ENCODE data around the gene TMEM123. TPM values are rescaled to one million over a fixed set of nuclear protein-coding genes. Genes with fewer than 3 reads are reported as not detected.

The TMEM123 gene
- total and polyA plus RNA-seq, 2 of the 13 experiments (the other 11 are each of a cell fraction or from before 2014, with no cell fraction given), result 365 to 2,761 TPM

GRCh38 chr11:102465696-102466095, 13.1 kb upstream of the TMEM123 start:
- no TSS peak for BruUV-seq (replicated peaks)
- peaks cover 7% of the 10 kb centered on the region for H3K79me2 ChIP-seq (ENCODE audit: insufficient read depth, low read length)
- H3K4me2 ChIP-seq (ENCODE audit: low read depth, low read length), result no peak overlapping the region
- no peak overlapping the region for H3K9ac ChIP-seq (ENCODE audit: insufficient read depth, low read depth, low read length)
- H3K27me3 ChIP-seq (ENCODE audit: control insufficient read depth in 1 of 2, insufficient read depth in 2 of 2, low read length in 2 of 2), result no peaks in the 10 kb centered on the region
- no peaks in the 10 kb centered on the region for H4K20me1 ChIP-seq (ENCODE audit: insufficient read depth, low read length)
- H2AFZ ChIP-seq (ENCODE audit: low read length), result no peak overlapping the region
- peaks cover 92% of the 10 kb centered on the region for H3K4me1 ChIP-seq (ENCODE audit: insufficient read depth, low read length)
- FAIRE-seq (no peak), ATAC-seq (no peak), DNase-seq (ENCODE audit: low spot score) (no peak)
- H3K4me3 ChIP-seq (replicated peaks in 1 of 3; ENCODE audit: insufficient read depth in 1 of 3, low read depth in 2 of 3, low read length in 3 of 3), result no peak overlapping the region
- no peak for TF ChIP-seq DNMT1 (CRISPR knock-in tag; IDR thresholded peaks at IDR 0.05)
- TF ChIP-seq ZNF75D (CRISPR knock-in tag; IDR thresholded peaks at IDR 0.05; ENCODE audit: borderline replicate concordance), result no peak
- no peak for TF ChIP-seq SMC3 (IDR thresholded peaks at IDR 0.05; ENCODE audit: low read length)
- TF ChIP-seq NR0B2 (CRISPR knock-in tag; IDR thresholded peaks at IDR 0.05), result no peak
- no peak for TF ChIP-seq ZNF574 (CRISPR knock-in tag; IDR thresholded peaks at IDR 0.05)
- no peak for TF ChIP-seq NFYC (CRISPR knock-in tag; IDR thresholded peaks at IDR 0.05)
- no peak for TF ChIP-seq ZNF24 (IDR thresholded peaks at IDR 0.05)
- TF ChIP-seq ZMAT3 (CRISPR knock-in tag; conservative IDR thresholded peaks at IDR 0.05), result no peak
- no peak for TF ChIP-seq NFE2 (CRISPR knock-in tag; IDR thresholded peaks at IDR 0.05)
- no peak for TF ChIP-seq SETDB1 (CRISPR knock-in tag; IDR thresholded peaks at IDR 0.05; ENCODE audit: borderline replicate concordance)
- no peak for TF ChIP-seq ZBTB20 (CRISPR knock-in tag; IDR thresholded peaks at IDR 0.05; ENCODE audit: borderline replicate concordance, low read depth)
- no peak for TF ChIP-seq ARNT2 (CRISPR knock-in tag; IDR thresholded peaks at IDR 0.05; ENCODE audit: low read depth)
- no peak for TF ChIP-seq MIER2 (CRISPR knock-in tag; IDR thresholded peaks at IDR 0.05)
- no peak overlapping the region for H3K27ac ChIP-seq (ENCODE audit: extremely low read length, insufficient read depth, low read length)
- no peaks in the 10 kb centered on the region for H3K9me3 ChIP-seq (ENCODE audit: low read length)
- H3K36me3 ChIP-seq (replicated peaks in 1 of 2; ENCODE audit: control insufficient read depth in 1 of 2, insufficient read depth in 2 of 2, low read length in 2 of 2), result no peaks in the 10 kb centered on the region
- ChIA-PET POLR2A (no interaction called here), CTCF (ENCODE audit: low intra/inter-chr PET ratio, low total read pairs) (no interaction called here)
- intact Hi-C loops (cut with micrococcal nuclease; ENCODE audit: unreplicated experiment), result no loop called here
- in situ Hi-C loops (cut with HindIII; ENCODE audit: extremely low pct_ligation_motif_present, low pct_unique_long_range_greater_than_20kb), result no loop called here
- 97% methylated on average over 1 of the region's 1 CpG for WGBS (ENCODE audit: low lambda C conversion rate)

Measured in HepG2 (cell line).